HEK293 (cell line): ENCODE measurements around the gene RAB11B.
A peak's percentile ranks its signal among the peaks of the same experiment; 100 is the strongest.

Experiments
- CTCF ChIA-PET: fragments of 350-600 bp; formaldehyde crosslinking; extraction: SDS; loops from one replicate; lab custom pipeline; 2021; ENCODE audit warnings: antibody characterized with exemption; lab: Yijun Ruan, JAX
- POLR2A ChIA-PET: fragments of 300-600 bp; formaldehyde crosslinking; extraction: SDS; loops from one replicate; lab custom pipeline; 2020; ENCODE audit warnings: antibody characterized with exemption, inconsistent platforms; lab: Yijun Ruan, JAX
- H3K27ac ChIP-seq: fragments of 200-500 bp; sonication (Bioruptor generic); 2 replicates; pipeline ENCODE4 v1.5.1; 2014; ENCODE audit warnings: low read depth, low read length, control low read depth, inconsistent platforms; ENCODE audit errors: extremely low read depth
- H3K36me3 ChIP-seq, 2 experiments: fragments of 200-500 bp in 1 of 2; sonication (Bioruptor generic) in 1 of 2; 1 replicate in 1 of 2; 2 replicates in 1 of 2; pipeline ENCODE4 v1.5.1; 2014 to 2017; ENCODE audit warnings: inconsistent platforms in 2 of 2, low read length in 2 of 2; ENCODE audit not compliant: control insufficient read depth in 2 of 2, insufficient read depth in 1 of 2
- H3K4me1 ChIP-seq: fragments of 200-500 bp; sonication (Bioruptor generic); 2 replicates; pipeline ENCODE4 v1.5.1; 2014; ENCODE audit warnings: mild to moderate bottlenecking, low read length, inconsistent platforms; ENCODE audit not compliant: control insufficient read depth, insufficient read depth
- H3K4me3 ChIP-seq: 2 replicates; pipeline ENCODE4 v1.5.1; 2011; ENCODE audit warnings: low read depth, mild to moderate bottlenecking, control low read depth, low read length, moderate library complexity
- H3K9me3 ChIP-seq: fragments of 200-500 bp; sonication (Bioruptor generic); 2 replicates; pipeline ENCODE4 v1.5.1; 2014; ENCODE audit warnings: low read depth, low read length, inconsistent platforms; ENCODE audit not compliant: control insufficient read depth, insufficient read depth
- BCL6B ChIP-seq: fragments of 450-650 bp; formaldehyde crosslinking; IDR thresholded peaks from 2 replicates; pipeline ENCODE4 v1.5.1; 2017; ENCODE audit warnings: missing biosample characterization, missing genetic modification characterization
- ELK4 ChIP-seq: IDR thresholded peaks from 2 replicates; pipeline ENCODE4 v1.6.1; 2011; ENCODE audit warnings: mild to moderate bottlenecking, low read depth, low read length, borderline replicate concordance
- HIC1 ChIP-seq: fragments of 450-650 bp; formaldehyde crosslinking; IDR thresholded peaks from 2 replicates; pipeline ENCODE4 v1.5.1; 2016; ENCODE audit warnings: missing biosample characterization, missing genetic modification characterization
- HOXA7 ChIP-seq: sonication (generic); formaldehyde crosslinking; IDR thresholded peaks from 2 replicates; pipeline ENCODE4 v1.8.1; 2022; ENCODE audit warnings: missing genetic modification reagents, borderline replicate concordance
- IKZF3 ChIP-seq: fragments of 450-650 bp; IDR thresholded peaks from 2 replicates; pipeline ENCODE4 v1.5.0; 2018; ENCODE audit warnings: missing biosample characterization, mild to moderate bottlenecking, missing genetic modification characterization, moderate library complexity
- INSM2 ChIP-seq: fragments of 450-650 bp; formaldehyde crosslinking; IDR thresholded peaks from 2 replicates; pipeline ENCODE4 v1.5.1; 2016; ENCODE audit warnings: missing biosample characterization, missing genetic modification characterization
- SP2 ChIP-seq: fragments of 450-650 bp; formaldehyde crosslinking; IDR thresholded peaks from 2 replicates; pipeline ENCODE4 v1.5.1; 2016; ENCODE audit warnings: missing biosample characterization, missing genetic modification characterization
- SP7 ChIP-seq: fragments of 450-650 bp; formaldehyde crosslinking; IDR thresholded peaks from 2 replicates; pipeline ENCODE4 v1.5.1; 2016; ENCODE audit warnings: missing biosample characterization, missing genetic modification characterization
- WT1 ChIP-seq: fragments of 450-650 bp; formaldehyde crosslinking; IDR thresholded peaks from 2 replicates; pipeline ENCODE4 v1.5.1; 2016; ENCODE audit warnings: missing biosample characterization, missing genetic modification characterization
- ZBTB17 ChIP-seq: fragments of 450-650 bp; formaldehyde crosslinking; IDR thresholded peaks from 2 replicates; pipeline ENCODE4 v1.5.1; 2016; ENCODE audit warnings: missing biosample characterization, missing genetic modification characterization
- ZBTB48 ChIP-seq: fragments of 450-650 bp; formaldehyde crosslinking; IDR thresholded peaks from 2 replicates; pipeline ENCODE4 v1.5.1; 2016; ENCODE audit warnings: missing biosample characterization, missing genetic modification characterization
- ZBTB6 ChIP-seq: fragments of 450-650 bp; formaldehyde crosslinking; IDR thresholded peaks from 2 replicates; pipeline ENCODE4 v1.5.1; 2017; ENCODE audit warnings: missing biosample characterization, missing genetic modification characterization
- ZIC2 ChIP-seq: fragments of 450-650 bp; formaldehyde crosslinking; IDR thresholded peaks from 2 replicates; pipeline ENCODE4 v1.5.1; 2016; ENCODE audit warnings: missing biosample characterization, missing genetic modification characterization
- ZNF157 ChIP-seq: fragments of 450-650 bp; formaldehyde crosslinking; IDR thresholded peaks from 2 replicates; pipeline ENCODE4 v1.5.1; 2016; ENCODE audit warnings: missing biosample characterization, missing genetic modification characterization
- ZNF24 ChIP-seq: fragments of 450-650 bp; formaldehyde crosslinking; IDR thresholded peaks from 2 replicates; pipeline ENCODE4 v1.5.1; 2016; ENCODE audit warnings: missing biosample characterization, missing genetic modification characterization
- ZNF324 ChIP-seq: fragments of 450-650 bp; formaldehyde crosslinking; IDR thresholded peaks from 2 replicates; pipeline ENCODE4 v1.5.1; 2016; ENCODE audit warnings: missing biosample characterization, missing genetic modification characterization
- ZNF394 ChIP-seq: fragments of 450-650 bp; formaldehyde crosslinking; IDR thresholded peaks from 2 replicates; pipeline ENCODE4 v1.5.1; 2016; ENCODE audit warnings: missing biosample characterization, missing genetic modification characterization, mild to moderate bottlenecking, moderate library complexity, borderline replicate concordance
- ZNF398 ChIP-seq: fragments of 450-650 bp; formaldehyde crosslinking; IDR thresholded peaks from 2 replicates; pipeline ENCODE4 v1.5.1; 2017; ENCODE audit warnings: missing biosample characterization, missing genetic modification characterization
- ZNF510 ChIP-seq: fragments of 450-650 bp; formaldehyde crosslinking; IDR thresholded peaks from 2 replicates; pipeline ENCODE4 v1.5.1; 2018; ENCODE audit warnings: mild to moderate bottlenecking, missing genetic modification characterization, missing biosample characterization; ENCODE audit not compliant: insufficient replicate concordance
- ZNF555 ChIP-seq: fragments of 450-650 bp; formaldehyde crosslinking; conservative IDR thresholded peaks from 2 replicates; pipeline ENCODE4 v1.5.1; 2017; ENCODE audit warnings: missing biosample characterization, mild to moderate bottlenecking, missing genetic modification characterization, inconsistent platforms
- ZNF560 ChIP-seq: fragments of 450-650 bp; formaldehyde crosslinking; IDR thresholded peaks from 2 replicates; pipeline ENCODE4 v1.5.1; 2017; ENCODE audit warnings: missing biosample characterization, missing genetic modification characterization, borderline replicate concordance
- ZNF561 ChIP-seq: fragments of 450-650 bp; IDR thresholded peaks from 2 replicates; pipeline ENCODE4 v1.5.1; 2018; ENCODE audit warnings: missing biosample characterization, missing genetic modification characterization, borderline replicate concordance
- ZNF701 ChIP-seq: fragments of 450-650 bp; formaldehyde crosslinking; IDR thresholded peaks from 2 replicates; pipeline ENCODE4 v1.5.1; 2016; ENCODE audit warnings: missing biosample characterization, missing genetic modification characterization
- ZSCAN4 ChIP-seq: fragments of 450-650 bp; formaldehyde crosslinking; IDR thresholded peaks from 2 replicates; pipeline ENCODE4 v1.5.1; 2017; ENCODE audit warnings: missing biosample characterization, missing genetic modification characterization
- ZXDB ChIP-seq: fragments of 450-650 bp; formaldehyde crosslinking; IDR thresholded peaks from 2 replicates; pipeline ENCODE4 v1.5.1; 2016; ENCODE audit warnings: missing biosample characterization, missing genetic modification characterization

Gene RAB11B

GRCh38 chr19:8360196-8360595 is 30.0 kb upstream of the RAB11B start (continued):
- TF ChIP-seq HOXA7: no peak
- no peak for TF ChIP-seq HIC1
- no peak for TF ChIP-seq ZBTB17 (tag by site-specific recombination)
- TF ChIP-seq BCL6B (tag by site-specific recombination): no peak
- TF ChIP-seq ZXDB (tag by site-specific recombination): no peak
- no peak for TF ChIP-seq ZNF555 (tag by site-specific recombination)
- TF ChIP-seq ZBTB6: no peak

GRCh38 chr19:8361921-8362793 is 28.0 kb upstream of the RAB11B start:
- H3K36me3 ChIP-seq: no peaks in the 10 kb centered on the region
- CTCF ChIA-PET: interaction anchor here (0.6 to 2.1 kb wide), 3 partner anchors 9 to 398 kb away, joined by 3 to 12 read pairs (median 3); partner anchors contain the start of gene MARCHF2
- H3K27ac ChIP-seq: no peak overlapping the region
- no peak overlapping the region for H3K4me3 ChIP-seq
- H3K9me3 ChIP-seq: no peaks in the 10 kb centered on the region
- POLR2A ChIA-PET: interaction anchor here (0.6 to 2.6 kb wide), 7 partner anchors 10 to 151 kb away, joined by 3 to 7 read pairs (median 4); partner anchors contain the start of genes MARCHF2, RAB11B and ZNF414
- peaks cover 15% of the 10 kb centered on the region for H3K4me1 ChIP-seq
- 0 out of 2 replicates have a peak, but pooled peaks have one; percentile 11 for TF ChIP-seq ZIC2 (tag by site-specific recombination)
- no peak for TF ChIP-seq ELK4
- TF ChIP-seq SP2: peak; percentile 48
- TF ChIP-seq ZNF561 (tag by site-specific recombination): no peak
- TF ChIP-seq WT1 (tag by site-specific recombination): peak; percentile 21; the same call in 1 of the 2 replicates
- no peak for TF ChIP-seq ZNF560 (tag by site-specific recombination)
- TF ChIP-seq ZBTB48 (tag by site-specific recombination): peak; percentile 14; the same call in 1 of the 2 replicates
- no peak for TF ChIP-seq ZNF701 (tag by site-specific recombination)
- no peak for TF ChIP-seq ZNF398 (tag by site-specific recombination)
- 0 out of 2 replicates have a peak, but pooled peaks have one; percentile 25 for TF ChIP-seq ZNF324
- peak; percentile 79 for TF ChIP-seq INSM2 (tag by site-specific recombination)
- TF ChIP-seq SP7 (tag by site-specific recombination): peak; percentile 44; the same call in 1 of the 2 replicates
- TF ChIP-seq ZNF394 (tag by site-specific recombination): no peak
- TF ChIP-seq ZNF24 (tag by site-specific recombination): no peak
- no peak for TF ChIP-seq ZSCAN4
- no peak for TF ChIP-seq ZNF510
- no peak for TF ChIP-seq ZNF157 (tag by site-specific recombination)
- peak; percentile 64 for TF ChIP-seq IKZF3
